ENCODE data around the gene KIF16B.

DNA sequence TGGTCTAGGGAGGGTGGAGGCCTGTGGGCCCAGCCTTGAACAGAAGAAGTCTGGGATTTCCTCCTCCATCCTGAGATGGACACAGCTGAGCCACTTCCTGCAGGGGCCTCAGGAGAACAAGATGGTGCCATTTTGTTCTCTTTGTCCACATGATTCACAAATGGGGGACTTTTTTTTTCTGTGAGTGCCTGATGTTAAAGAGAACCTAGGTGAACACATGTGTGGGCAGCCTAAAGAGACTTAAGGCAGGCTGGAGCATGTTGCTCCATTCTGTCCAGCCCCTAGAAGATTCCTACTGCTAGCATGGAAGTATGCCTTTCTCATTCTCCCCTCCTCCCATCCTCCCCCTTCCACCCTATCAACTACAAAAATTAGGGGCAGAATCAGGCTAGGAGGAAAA lies 49.3 kb upstream of the KIF16B start:
- TF ChIP-seq EP300 (IDR thresholded peaks at IDR 0.05) = no peak
- TF ChIP-seq POLR2AphosphoS5 (IDR thresholded peaks at IDR 0.05) = no peak

All from stomach (tissue), 4 donors.